ENCODE measurements around the gene FOXN3. TPM values are rescaled to one million over a fixed set of nuclear protein-coding genes. Genes with fewer than 3 reads are reported as not detected.

Gene FOXN3
- total RNA-seq, 1 donor from 2014 or later = 34.5 TPM

- H3K36me3 ChIP-seq (ENCODE audit: control insufficient read depth, insufficient read depth, low read length) = no peaks in the 10 kb centered on the region
- no peak overlapping the region for H3K4me3 ChIP-seq (ENCODE audit: low read depth, low read length)
- no peak for DNase-seq (ENCODE audit: low read depth)
- no peak for TF ChIP-seq CTCF (IDR thresholded peaks at IDR 0.05; ENCODE audit: insufficient read depth, low read length, poor library complexity, severe bottlenecking)
- H3K27me3 ChIP-seq (ENCODE audit: control insufficient read depth, insufficient read depth, low read length) = no peaks in the 10 kb centered on the region
Measured at GRCh38 chr14:89280600-89280999, 136.4 kb downstream of the FOXN3 start.

GRCh38 chr14:89279649-89280232 is 137.3 kb downstream of the FOXN3 start:
- DNase-seq (ENCODE audit: low read depth) = no peak
- TF ChIP-seq CTCF (IDR thresholded peaks at IDR 0.05; ENCODE audit: insufficient read depth, low read length, poor library complexity, severe bottlenecking) = no peak
- H3K27me3 ChIP-seq (ENCODE audit: control insufficient read depth, insufficient read depth, low read length) = no peaks in the 10 kb centered on the region
- H3K4me3 ChIP-seq (ENCODE audit: low read depth, low read length) = no peak overlapping the region
- no peaks in the 10 kb centered on the region for H3K36me3 ChIP-seq (ENCODE audit: control insufficient read depth, insufficient read depth, low read length)

- TF ChIP-seq CTCF (IDR thresholded peaks at IDR 0.05; ENCODE audit: insufficient read depth, low read length, poor library complexity, severe bottlenecking) = no peak
- Histone ChIP-seq H3K36me3 (ENCODE audit: control insufficient read depth, insufficient read depth, low read length) (no peaks in the 10 kb centered on the region), H3K27me3 (ENCODE audit: control insufficient read depth, insufficient read depth, low read length) (no peaks in the 10 kb centered on the region), H3K4me3 (ENCODE audit: low read depth, low read length) (no peak overlapping the region)
- DNase-seq (ENCODE audit: low read depth) = no peak
Measured at GRCh38 chr14:89277203-89277602, 139.8 kb downstream of the FOXN3 start.

GRCh38 chr14:89276424-89276975 is 140.5 kb downstream of the FOXN3 start:
- peak; percentile 59 for DNase-seq (ENCODE audit: low read depth)
- TF ChIP-seq CTCF (IDR thresholded peaks at IDR 0.05; ENCODE audit: insufficient read depth, low read length, poor library complexity, severe bottlenecking) = no peak

GRCh38 chr14:89270439-89271227 is 146.4 kb downstream of the FOXN3 start:
- no peak overlapping the region for H3K4me3 ChIP-seq (ENCODE audit: low read depth, low read length)
- no peaks in the 10 kb centered on the region for H3K27me3 ChIP-seq (ENCODE audit: control insufficient read depth, insufficient read depth, low read length)
- no peaks in the 10 kb centered on the region for H3K36me3 ChIP-seq (ENCODE audit: control insufficient read depth, insufficient read depth, low read length)
- no peak for TF ChIP-seq CTCF (IDR thresholded peaks at IDR 0.05; ENCODE audit: insufficient read depth, low read length, poor library complexity, severe bottlenecking)
- no peak for DNase-seq (ENCODE audit: low read depth)

More at GRCh38 chr14:89276424-89276975, 140.5 kb downstream of the FOXN3 start:
- H3K36me3 ChIP-seq (ENCODE audit: control insufficient read depth, insufficient read depth, low read length) = no peaks in the 10 kb centered on the region
- H3K4me3 ChIP-seq (ENCODE audit: low read depth, low read length) = no peak overlapping the region
- H3K27me3 ChIP-seq (ENCODE audit: control insufficient read depth, insufficient read depth, low read length) = no peaks in the 10 kb centered on the region

Measured in kidney epithelial cell (primary cell).